GM21447 (cell line): Measurements from ENCODE around the gene SHISA8.
"Not testable (repeated sequence)": the region's sequence is repeated elsewhere in the genome, so short reads cannot be mapped to it uniquely, and the experiment has no call there.

ENCODE experiments used
- ATAC-seq: cut with Tn5 transposase; IDR thresholded peaks from one replicate; pipeline ENCODE4 v1.9.1; 2021; ENCODE audit not compliant: unreplicated experiment

Gene SHISA8

GRCh38 chr22:41900652-41901312 is 14.1 kb downstream of the SHISA8 start:
- no peak for ATAC-seq

DNA sequence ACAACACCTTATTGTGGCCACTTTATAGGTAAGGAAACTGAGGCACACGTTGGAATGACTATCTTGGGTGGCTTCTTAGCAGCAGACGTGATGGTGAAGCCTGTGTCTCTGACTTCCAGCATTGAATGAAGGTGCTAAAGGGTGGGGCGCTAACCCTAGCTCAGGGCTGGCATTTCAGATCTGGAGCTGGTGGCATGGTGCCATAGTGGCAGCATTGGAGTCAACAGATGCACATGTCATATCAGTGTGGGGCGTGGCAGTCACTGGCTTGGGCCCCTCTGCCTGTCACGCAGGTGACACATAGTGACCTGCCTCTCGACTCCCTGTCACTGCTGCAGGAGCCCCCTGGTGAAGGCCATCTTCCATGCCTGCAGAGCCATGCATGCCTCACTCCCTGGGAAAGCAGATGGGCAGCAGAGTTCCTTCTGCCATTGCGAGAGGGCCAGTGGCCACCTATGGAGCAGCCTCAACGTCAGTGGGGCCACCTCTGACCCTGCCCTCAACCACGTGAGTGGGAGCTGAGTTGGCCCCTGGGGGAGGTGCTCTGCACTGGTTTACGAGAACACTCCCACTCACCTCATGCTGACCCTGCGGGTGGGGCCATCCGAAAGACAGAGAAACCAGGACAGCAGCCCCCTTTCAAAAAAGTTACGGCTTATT is 14.8 kb downstream of the SHISA8 start:
- ATAC-seq: no peak

DNA sequence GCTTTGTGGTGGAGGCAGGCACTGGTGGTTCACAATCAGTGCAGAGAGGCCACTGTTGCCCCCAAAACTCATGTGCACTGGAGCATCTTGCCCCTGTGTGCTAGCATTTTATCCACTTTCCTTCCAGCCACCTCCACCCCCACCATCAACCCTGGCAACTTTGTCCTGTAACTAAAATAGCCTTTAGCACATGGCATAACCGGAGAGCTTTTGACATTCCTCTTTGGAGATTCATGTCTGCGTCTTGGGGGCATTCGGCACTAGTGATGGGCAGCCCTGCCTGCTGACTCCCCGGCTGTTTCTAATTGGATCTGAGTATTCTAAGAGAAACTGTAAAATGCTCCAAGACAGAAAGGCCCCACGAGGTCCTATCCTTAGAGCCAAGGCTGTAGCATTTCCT is 15.8 kb downstream of the SHISA8 start:
- ATAC-seq: no peak

GRCh38 chr22:41898645-41899044 is 16.2 kb downstream of the SHISA8 start:
- ATAC-seq: no peak

- no peak for ATAC-seq
Measured at GRCh38 chr22:41893591-41894375, 21.1 kb downstream of the SHISA8 start.

DNA sequence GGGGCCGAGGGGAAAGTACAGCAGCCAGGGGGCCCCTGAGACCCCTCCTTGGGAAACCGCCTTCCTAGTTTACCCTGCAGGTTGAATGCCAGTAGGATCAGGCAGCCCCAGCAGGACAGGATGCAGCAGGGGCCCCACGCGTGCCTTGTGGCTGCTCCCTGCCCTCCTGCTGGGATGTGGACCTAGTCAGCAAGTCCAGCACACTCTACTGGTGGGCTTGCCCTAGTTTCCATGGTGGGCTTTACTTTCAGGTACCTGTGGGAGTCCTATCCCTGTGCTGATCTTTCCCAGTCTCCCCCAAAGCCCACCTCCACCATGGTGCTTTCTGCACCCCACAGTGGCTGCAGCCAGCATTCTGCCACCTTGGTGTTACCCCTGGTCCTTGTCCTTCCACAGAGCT is 22.2 kb downstream of the SHISA8 start:
- ATAC-seq: no peak

DNA sequence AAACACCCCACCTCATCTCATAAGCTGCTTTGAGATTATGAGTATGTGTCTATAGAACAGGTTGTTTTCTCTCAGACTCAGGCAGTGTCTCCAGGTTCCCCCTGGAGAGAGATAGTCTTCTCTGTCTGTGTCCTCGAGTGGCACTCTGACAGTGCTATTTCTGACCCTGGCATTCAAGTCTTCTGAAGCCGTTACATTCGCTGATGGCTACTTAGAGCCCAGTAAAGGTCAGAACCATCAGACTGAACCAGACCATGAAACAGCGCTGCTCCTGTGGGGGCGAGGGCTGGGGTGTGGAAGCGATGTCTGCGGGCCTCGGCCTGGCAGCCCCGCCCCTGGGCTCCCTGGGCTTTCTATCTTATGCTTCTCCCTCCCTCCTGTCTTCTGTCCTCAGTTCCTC is 23.5 kb downstream of the SHISA8 start:
- ATAC-seq: no peak

DNA sequence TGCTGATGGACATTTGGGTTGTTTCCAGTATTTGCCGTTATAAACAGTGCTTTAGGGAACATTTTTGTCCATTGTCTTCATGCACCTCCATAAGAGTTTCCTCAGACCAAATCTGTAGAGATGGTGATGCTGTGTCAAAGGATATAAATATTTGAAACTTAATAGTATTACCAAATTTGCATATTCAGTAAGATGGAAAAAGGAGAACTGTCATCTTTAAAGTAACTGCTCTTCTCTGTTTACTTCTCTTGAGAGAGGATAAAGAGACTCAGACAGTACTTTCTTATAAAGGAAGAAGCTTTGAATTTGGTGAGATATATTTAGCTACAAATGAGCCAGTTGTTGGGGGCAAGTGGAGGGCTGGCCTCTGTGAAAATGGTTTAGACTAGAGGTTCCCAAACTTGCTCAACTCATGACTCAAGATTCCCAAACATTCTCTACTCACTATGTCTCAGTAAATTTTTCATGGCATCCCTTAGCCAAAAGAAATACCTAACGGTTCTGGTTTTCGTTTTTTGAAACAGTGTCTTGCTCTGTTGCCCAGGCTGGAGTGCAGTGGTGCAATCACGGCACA is 26.2 kb downstream of the SHISA8 start:
- no peak for ATAC-seq

DNA sequence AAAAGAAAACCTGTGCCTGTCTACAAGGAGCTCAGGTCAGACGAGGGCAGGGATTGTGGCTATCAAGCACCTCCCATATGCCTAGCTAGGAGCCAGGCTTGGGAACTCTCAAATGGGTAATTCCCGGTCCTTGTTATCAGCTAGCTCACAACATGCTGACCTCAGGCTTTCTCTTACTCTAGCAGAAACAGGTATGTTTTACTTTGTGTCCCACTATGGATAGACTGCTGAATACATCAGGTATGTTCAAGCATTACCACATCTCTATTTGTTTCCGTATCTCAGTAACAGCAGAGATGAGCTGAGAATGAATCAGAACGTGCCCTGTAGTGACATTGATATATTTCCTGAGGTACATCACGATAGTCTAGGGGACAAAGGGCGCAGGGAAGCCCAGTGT is 29.4 kb downstream of the SHISA8 start:
- no peak for ATAC-seq

- ATAC-seq: no peak
Measured at GRCh38 chr22:41885116-41885515, 29.8 kb downstream of the SHISA8 start.

DNA sequence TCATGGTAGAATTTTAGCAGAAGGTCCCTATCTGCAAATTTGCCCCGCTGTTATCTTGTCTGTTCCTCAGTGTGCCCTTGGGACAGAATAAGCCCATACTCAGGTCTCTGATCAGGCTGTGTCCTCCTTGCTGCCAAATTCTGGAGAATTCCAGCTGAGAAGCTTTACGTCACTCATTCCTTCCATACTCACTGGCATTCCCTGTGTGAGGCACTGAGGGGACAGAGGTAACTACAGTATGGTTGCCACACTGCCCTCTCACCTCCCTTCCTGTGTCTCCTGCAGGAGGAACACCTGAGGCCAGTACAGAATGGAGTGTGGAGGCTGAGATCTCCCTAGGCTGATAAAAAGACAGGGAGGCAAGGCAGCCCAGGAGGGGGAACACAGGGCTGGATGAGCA is 31.5 kb downstream of the SHISA8 start:
- no peak for ATAC-seq

DNA sequence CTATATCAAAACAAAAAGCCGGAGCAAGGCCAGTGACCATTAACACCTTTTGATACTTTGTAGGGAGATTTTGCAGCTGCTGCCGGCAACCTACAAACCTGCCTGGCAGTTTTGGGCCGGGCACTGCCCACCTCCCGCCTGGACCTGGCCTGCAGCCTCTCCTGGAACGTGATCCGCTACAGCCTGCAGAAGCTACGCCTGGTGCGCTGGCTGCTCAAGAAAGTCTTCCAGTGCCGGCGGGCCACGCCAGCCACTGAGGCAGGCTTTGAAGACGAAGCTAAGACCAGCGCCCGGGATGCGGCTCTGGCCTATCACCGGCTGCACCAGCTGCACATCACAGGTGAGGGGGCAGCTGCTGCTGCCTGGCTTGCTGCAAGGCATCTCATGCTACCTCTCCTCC is 34.2 kb downstream of the SHISA8 start:
- ATAC-seq: no peak

DNA sequence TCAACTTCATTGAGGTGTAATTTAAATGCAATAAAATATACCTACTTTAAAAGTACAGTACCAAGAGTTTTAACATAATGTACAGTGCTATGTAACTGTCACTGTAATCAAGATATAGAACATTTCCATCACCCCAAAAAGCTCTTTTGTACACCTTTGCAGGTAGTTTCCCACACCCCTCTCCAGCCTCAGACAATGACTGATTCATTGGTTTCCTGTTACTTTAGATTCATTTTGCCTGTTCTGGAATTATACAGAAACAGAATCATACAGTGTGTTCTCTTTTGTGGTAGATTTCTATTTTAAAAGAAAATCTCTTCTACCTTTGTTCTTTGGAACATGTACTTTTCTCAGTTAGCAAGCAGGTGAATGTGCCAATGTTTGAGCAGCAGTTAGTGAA is 38.2 kb downstream of the SHISA8 start:
- no peak for ATAC-seq

- no peak for ATAC-seq
Measured at GRCh38 chr22:41876275-41876674, 38.6 kb downstream of the SHISA8 start.

DNA sequence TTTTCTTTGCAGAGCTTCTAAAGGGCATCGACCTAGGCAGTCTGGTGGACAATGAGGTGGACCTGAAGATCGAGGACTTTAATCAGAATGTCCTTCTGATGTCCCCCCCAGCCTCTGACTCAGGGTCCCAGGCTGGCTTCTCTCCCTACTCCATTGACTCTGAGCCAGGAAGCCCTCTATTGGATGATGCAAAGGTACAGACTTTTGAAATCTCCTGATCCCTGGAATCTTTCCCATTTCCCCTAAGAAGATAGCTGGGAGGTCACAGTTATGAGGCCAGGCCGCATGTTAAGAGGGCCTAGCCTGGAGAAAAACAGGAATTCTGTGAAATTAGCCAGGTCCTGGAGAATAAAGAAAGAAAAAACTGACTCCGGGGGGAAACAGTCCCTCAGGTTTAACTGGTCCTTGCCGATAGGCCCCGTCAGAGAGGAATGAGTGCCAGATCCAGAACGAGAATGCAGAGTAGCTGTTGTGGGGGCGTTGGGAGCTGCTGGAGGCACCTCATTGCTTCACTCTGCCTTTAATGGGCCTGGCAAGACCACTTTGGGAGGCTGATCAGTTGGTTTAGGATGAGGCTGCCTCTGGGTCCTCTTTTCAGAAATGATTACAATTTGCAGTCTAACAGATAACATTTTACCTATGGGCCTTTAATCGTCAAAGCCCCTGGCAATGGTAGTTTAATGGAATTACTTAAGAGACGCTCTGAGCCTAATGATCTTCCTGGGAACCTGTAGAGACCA is 39.2 kb downstream of the SHISA8 start:
- ATAC-seq: no peak

GRCh38 chr22:41874090-41874489 is 40.8 kb downstream of the SHISA8 start:
- no peak for ATAC-seq

DNA sequence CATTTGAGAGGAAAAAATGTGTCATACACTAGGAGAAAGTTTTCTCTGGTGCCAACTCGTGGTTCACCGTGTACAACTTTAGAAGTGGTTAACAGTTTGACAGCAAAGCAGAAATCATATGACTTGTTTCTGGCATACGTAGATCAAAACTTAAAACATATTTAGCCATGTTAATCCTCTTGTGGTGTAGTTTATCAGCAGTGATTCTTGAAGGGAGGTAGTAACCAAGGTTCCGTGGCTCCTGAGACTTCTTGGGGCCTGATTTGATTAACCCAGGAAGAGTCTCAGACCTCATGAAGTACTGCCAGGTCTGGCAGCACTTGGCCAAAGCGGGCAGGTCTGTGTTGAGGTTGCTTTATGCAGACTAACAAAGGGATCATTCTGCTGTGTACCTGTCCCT is 41.5 kb downstream of the SHISA8 start:
- ATAC-seq: no peak

GRCh38 chr22:41870786-41871185 is 44.1 kb downstream of the SHISA8 start:
- no peak for ATAC-seq

DNA sequence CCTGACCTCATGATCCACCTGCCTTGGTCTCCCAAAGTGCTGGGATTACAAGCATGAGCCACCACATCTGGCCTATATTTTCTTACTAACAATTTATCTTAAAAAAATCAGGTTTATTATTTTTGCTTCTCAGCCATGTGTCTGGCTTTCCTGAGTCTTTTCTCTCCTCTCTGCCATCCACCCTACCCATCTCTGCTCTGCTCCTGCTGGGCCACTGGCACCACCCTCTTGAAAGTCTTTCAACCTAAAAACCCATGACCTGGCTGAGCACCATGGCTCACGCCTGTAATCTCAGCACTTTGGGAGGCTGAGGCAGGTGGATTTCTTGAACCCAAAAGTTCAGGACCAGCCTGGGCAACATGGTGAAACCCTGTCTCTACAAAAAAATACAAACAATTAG is 44.8 kb downstream of the SHISA8 start:
- ATAC-seq: not testable (repeated sequence)

GRCh38 chr22:41868556-41868955 is 46.3 kb downstream of the SHISA8 start:
- no peak for ATAC-seq

- ATAC-seq: no peak
Measured at GRCh38 chr22:41863472-41863871, 51.4 kb downstream of the SHISA8 start.
